H9 (cell line): ENCODE results near the gene DHX35. TPM values are rescaled to one million over a fixed set of nuclear protein-coding genes. Genes with fewer than 3 reads are reported as not detected.

Experiments used
- DNase-seq: peaks from one replicate; pipeline ENCODE4 v3.0.0-alpha.2; 2017
- H2AFZ ChIP-seq: one replicate; pipeline ENCODE4 v1.6.1; 2013; ENCODE audit warnings: mild to moderate bottlenecking, low read length, control low read depth, moderate library complexity
- H2AK5ac ChIP-seq: 2 replicates; pipeline ENCODE4 v1.6.1; 2013; ENCODE audit warnings: low read length, control low read depth, mixed read lengths; ENCODE audit not compliant: insufficient read length
- H2BK120ac ChIP-seq: one replicate; pipeline ENCODE4 v1.6.1; 2013; ENCODE audit warnings: low read depth, mild to moderate bottlenecking, low read length, control low read depth, inconsistent platforms; ENCODE audit not compliant: poor library complexity, severe bottlenecking
- H2BK12ac ChIP-seq: 2 replicates; pipeline ENCODE4 v1.6.1; 2013; ENCODE audit warnings: low read length, control low read depth, mixed read lengths, low read depth; ENCODE audit not compliant: insufficient read length
- H2BK15ac ChIP-seq: 2 replicates; pipeline ENCODE4 v1.6.1; 2013; ENCODE audit warnings: low read depth, low read length, control low read depth
- H2BK20ac ChIP-seq: one replicate; pipeline ENCODE4 v1.6.1; 2013; ENCODE audit warnings: low read depth, mild to moderate bottlenecking, low read length, control low read depth, inconsistent platforms; ENCODE audit not compliant: poor library complexity, severe bottlenecking
- H2BK5ac ChIP-seq: 2 replicates; pipeline ENCODE4 v1.6.1; 2013; ENCODE audit warnings: low read length, control low read depth, mixed read lengths; ENCODE audit not compliant: insufficient read length
- H3K14ac ChIP-seq: 2 replicates; pipeline ENCODE4 v1.6.1; 2013; ENCODE audit warnings: low read length, control low read depth; ENCODE audit not compliant: insufficient read depth
- H3K18ac ChIP-seq: 2 replicates; pipeline ENCODE4 v1.6.1; 2013; ENCODE audit warnings: low read depth, mild to moderate bottlenecking, mixed read lengths, low read length, control low read depth; ENCODE audit not compliant: insufficient read length
- H3K23ac ChIP-seq: 2 replicates; pipeline ENCODE4 v1.6.1; 2013; ENCODE audit warnings: low read length, control low read depth, mixed read lengths, low read depth; ENCODE audit not compliant: insufficient read length
- H3K23me2 ChIP-seq: 2 replicates; pipeline ENCODE4 v1.6.1; 2013; ENCODE audit warnings: low read depth, mild to moderate bottlenecking, mixed read lengths, low read length, control low read depth; ENCODE audit not compliant: insufficient read length, poor library complexity, severe bottlenecking
- H3K27ac ChIP-seq: 2 replicates; pipeline ENCODE4 v1.5.1; 2013; ENCODE audit warnings: low read length, control low read depth, mixed read lengths, low read depth; ENCODE audit not compliant: insufficient read length
- H3K27me3 ChIP-seq: 2 replicates; pipeline ENCODE4 v1.6.1; 2013; ENCODE audit warnings: low read length, control low read depth, inconsistent platforms; ENCODE audit not compliant: insufficient read depth
- H3K4ac ChIP-seq: 2 replicates; pipeline ENCODE4 v1.6.1; 2013; ENCODE audit warnings: low read depth, mild to moderate bottlenecking, control low read depth, inconsistent platforms, low read length, moderate library complexity
- H3K4me1 ChIP-seq: 2 replicates; pipeline ENCODE4 v1.6.1; 2013; ENCODE audit warnings: low read length, control low read depth, inconsistent platforms; ENCODE audit not compliant: insufficient read depth
- H3K4me2 ChIP-seq: 2 replicates; pipeline ENCODE4 v1.6.1; 2013; ENCODE audit warnings: low read length, control low read depth, mixed read lengths; ENCODE audit not compliant: insufficient read length, insufficient read depth
- H3K56ac ChIP-seq: 2 replicates; pipeline ENCODE4 v1.6.1; 2013; ENCODE audit warnings: low read depth, mild to moderate bottlenecking, mixed read lengths, low read length, control low read depth; ENCODE audit not compliant: insufficient read length
- H3K79me1 ChIP-seq: 2 replicates; pipeline ENCODE4 v1.6.1; 2013; ENCODE audit warnings: low read depth, mild to moderate bottlenecking, moderate library complexity, low read length, control low read depth, inconsistent platforms; ENCODE audit not compliant: insufficient read depth, poor library complexity, severe bottlenecking
- H3K79me2 ChIP-seq: 2 replicates; pipeline ENCODE4 v1.6.1; 2013; ENCODE audit warnings: low read length, control low read depth, inconsistent platforms; ENCODE audit not compliant: insufficient read depth
- H3K9ac ChIP-seq: 2 replicates; pipeline ENCODE4 v1.6.1; 2013; ENCODE audit warnings: low read length, control low read depth, mixed read lengths; ENCODE audit not compliant: insufficient read length; ENCODE audit errors: extremely low read depth
- H3K9me3 ChIP-seq: one replicate; pipeline ENCODE4 v1.6.1; 2013; ENCODE audit warnings: low read depth, low read length, inconsistent platforms; ENCODE audit not compliant: control insufficient read depth
- H3T11ph ChIP-seq: one replicate; pipeline ENCODE4 v1.6.1; 2013; ENCODE audit warnings: mild to moderate bottlenecking, low read length, control low read depth, inconsistent platforms
- H4K20me1 ChIP-seq: one replicate; pipeline ENCODE4 v1.6.1; 2013; ENCODE audit not compliant: control insufficient read depth, insufficient read length, insufficient read depth
- H4K5ac ChIP-seq: 2 replicates; pipeline ENCODE4 v1.6.1; 2013; ENCODE audit warnings: low read depth, mild to moderate bottlenecking, mixed read lengths, low read length, control low read depth; ENCODE audit not compliant: insufficient read length
- H4K8ac ChIP-seq: replicated peaks from 2 replicates; pipeline ENCODE4 v1.6.1; 2013; ENCODE audit warnings: low read length, control low read depth, mixed read lengths, low read depth; ENCODE audit not compliant: insufficient read length
- H4K91ac ChIP-seq: 2 replicates; pipeline ENCODE4 v1.6.1; 2013; ENCODE audit warnings: low read depth, mild to moderate bottlenecking, moderate library complexity, mixed read lengths, low read length, control low read depth; ENCODE audit not compliant: insufficient read length
- H3K27ac Mint-ChIP-seq, 3 experiments: 2 replicates in 2 of 3; 3 replicates in 1 of 3; pipeline ENCODE4 v1.8.0; 2020 to 2021; ENCODE audit warnings: mixed read lengths in 3 of 3, mild to moderate bottlenecking in 1 of 3, moderate library complexity in 1 of 3
- H3K27me3 Mint-ChIP-seq: 2 replicates; pipeline ENCODE4 v1.8.0; 2021; ENCODE audit warnings: low read depth, mild to moderate bottlenecking, moderate library complexity, mixed read lengths
- H3K36me3 Mint-ChIP-seq, 3 experiments: 2 replicates in 2 of 3; 3 replicates in 1 of 3; pipeline ENCODE4 v1.8.0; 2020 to 2021; ENCODE audit warnings: low read depth in 3 of 3, mixed read lengths in 3 of 3; ENCODE audit not compliant: insufficient read depth in 1 of 3
- H3K4me1 Mint-ChIP-seq, 2 experiments: 2 replicates each; pipeline ENCODE4 v1.8.0; 2020; ENCODE audit warnings: mixed read lengths in 2 of 2
- H3K4me3 Mint-ChIP-seq, 2 experiments: 2 replicates in 1 of 2; 3 replicates in 1 of 2; pipeline ENCODE4 v1.8.0; 2020 to 2021; ENCODE audit warnings: mild to moderate bottlenecking in 2 of 2, mixed read lengths in 2 of 2, moderate library complexity in 1 of 2
- H3K9me3 Mint-ChIP-seq, 2 experiments: 2 replicates in 1 of 2; 3 replicates in 1 of 2; pipeline ENCODE4 v1.8.0; 2020; ENCODE audit warnings: mild to moderate bottlenecking in 2 of 2, mixed read lengths in 2 of 2, moderate library complexity in 1 of 2
- WGBS: extraction: QIAGEN DNeasy Blood & Tissue Kit; methylation state at CpG from one replicate; pipeline ENCODE4 v1.1.7; 2013; ENCODE audit warnings: missing lambda C conversion rate, low lambda C conversion rate, mixed read lengths; ENCODE audit not compliant: insufficient read length; ENCODE audit errors: extremely low coverage; 5-methylcytosine and 5-hydroxymethylcytosine counted together
- total RNA-seq: library from RNA; stranded (reverse); gene quantifications from 2 replicates; pipeline ENCODE4 v1.2.1, GENCODE V29; 2021
- TF ChIP-seq, protein P1 (sequence below): fragments of 200-600 bp; sonication (generic); conservative IDR thresholded peaks from 3 replicates; pipeline ENCODE4 v1.8.0; 2021; ENCODE audit warnings: antibody characterized with exemption, mild to moderate bottlenecking

DHX35 gene
- total RNA-seq, 1 experiment from 2014 or later: 14.4 TPM

DNA sequence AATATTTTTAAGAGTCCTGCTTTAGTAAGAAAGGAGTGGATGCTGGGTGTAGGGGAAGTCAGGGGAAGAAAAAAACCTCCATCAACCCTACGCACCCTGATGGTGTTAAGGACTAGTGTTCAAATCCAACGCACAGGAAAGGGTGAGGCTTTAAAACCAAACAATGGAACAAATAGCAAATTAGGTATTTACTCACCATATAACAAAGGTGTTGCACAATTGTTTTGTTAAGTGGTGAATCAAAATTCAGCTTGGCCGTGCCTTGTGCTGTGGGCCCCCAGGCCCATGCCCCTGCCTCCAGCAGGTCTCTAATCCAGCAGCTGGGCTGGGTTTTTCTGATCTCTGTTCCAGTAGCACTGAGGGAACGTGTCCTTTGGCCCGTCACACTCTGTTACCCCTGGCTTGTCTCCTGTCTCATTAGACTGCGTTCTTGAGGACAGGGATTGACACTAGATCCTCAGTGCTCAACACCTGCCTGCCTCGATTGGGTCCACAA is 24.1 kb upstream of the DHX35 start:
- peak overlapping the region in 1 of 3 experiments; percentile 74; a peak in 2 of 7 replicates for H3K27ac Mint-ChIP-seq
- no peak overlapping the region for H3K4me3 Mint-ChIP-seq
- no peak overlapping the region for H3K18ac ChIP-seq
- peaks cover 12% of the 10 kb centered on the region for H3K79me1 ChIP-seq
- H3K36me3 Mint-ChIP-seq: peaks cover 29 to 67% (median 58%) of the 10 kb centered on the region in 3 experiments; a peak in 6 of 7 replicates
- H2BK20ac ChIP-seq: no peak overlapping the region
- H3T11ph ChIP-seq: no peak overlapping the region
- no peak overlapping the region for H4K8ac ChIP-seq
- H2AFZ ChIP-seq: no peak overlapping the region
- TF ChIP-seq, protein P1, sequence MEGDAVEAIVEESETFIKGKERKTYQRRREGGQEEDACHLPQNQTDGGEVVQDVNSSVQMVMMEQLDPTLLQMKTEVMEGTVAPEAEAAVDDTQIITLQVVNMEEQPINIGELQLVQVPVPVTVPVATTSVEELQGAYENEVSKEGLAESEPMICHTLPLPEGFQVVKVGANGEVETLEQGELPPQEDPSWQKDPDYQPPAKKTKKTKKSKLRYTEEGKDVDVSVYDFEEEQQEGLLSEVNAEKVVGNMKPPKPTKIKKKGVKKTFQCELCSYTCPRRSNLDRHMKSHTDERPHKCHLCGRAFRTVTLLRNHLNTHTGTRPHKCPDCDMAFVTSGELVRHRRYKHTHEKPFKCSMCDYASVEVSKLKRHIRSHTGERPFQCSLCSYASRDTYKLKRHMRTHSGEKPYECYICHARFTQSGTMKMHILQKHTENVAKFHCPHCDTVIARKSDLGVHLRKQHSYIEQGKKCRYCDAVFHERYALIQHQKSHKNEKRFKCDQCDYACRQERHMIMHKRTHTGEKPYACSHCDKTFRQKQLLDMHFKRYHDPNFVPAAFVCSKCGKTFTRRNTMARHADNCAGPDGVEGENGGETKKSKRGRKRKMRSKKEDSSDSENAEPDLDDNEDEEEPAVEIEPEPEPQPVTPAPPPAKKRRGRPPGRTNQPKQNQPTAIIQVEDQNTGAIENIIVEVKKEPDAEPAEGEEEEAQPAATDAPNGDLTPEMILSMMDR: no peak
- no peak overlapping the region; the same call in 1 of the 2 replicates for H3K14ac ChIP-seq
- no peaks in the 10 kb centered on the region for H3K27me3 ChIP-seq
- H3K4me1 Mint-ChIP-seq: peaks cover 18 to 24% of the 10 kb centered on the region in 2 experiments
- no peaks in the 10 kb centered on the region for H3K27me3 Mint-ChIP-seq
- no peak overlapping the region for H3K27ac ChIP-seq
- H4K91ac ChIP-seq: no peak overlapping the region
- H3K79me2 ChIP-seq: peaks cover 32% of the 10 kb centered on the region; the same call in 1 of the 2 replicates
- no peak overlapping the region for H4K5ac ChIP-seq
- no peaks in the 10 kb centered on the region for H3K9me3 Mint-ChIP-seq
- H3K56ac ChIP-seq: no peak overlapping the region
- H3K23me2 ChIP-seq: no peaks in the 10 kb centered on the region
- H3K23ac ChIP-seq: no peak overlapping the region
- no peaks in the 10 kb centered on the region for H4K20me1 ChIP-seq
- no peak overlapping the region for H3K4me2 ChIP-seq
- no CpG with 5 or more reads among the region's 7 CpGs for WGBS
- no peak overlapping the region for H2BK12ac ChIP-seq
- no peak overlapping the region for H2BK5ac ChIP-seq
- H3K4me1 ChIP-seq: peaks cover 3% of the 10 kb centered on the region; the same call in 1 of the 2 replicates
- no peak overlapping the region for H2BK15ac ChIP-seq
- H3K9ac ChIP-seq: no peak overlapping the region
- no peak overlapping the region for H2BK120ac ChIP-seq
- no peak for DNase-seq
- H2AK5ac ChIP-seq: no peak overlapping the region
- H3K4ac ChIP-seq: no peak overlapping the region
- H3K9me3 ChIP-seq: no peaks in the 10 kb centered on the region
